PC-3 (cell line): Measurements from ENCODE around the gene RAB4A. TPM values are rescaled to one million over a fixed set of nuclear protein-coding genes. Genes with fewer than 3 reads are reported as not detected.

Source experiments
- ATAC-seq: fragments of 200-7000 bp; cut with Tn5 transposase; 2 replicates; pipeline ENCODE4 v1.9.1; 2020; ENCODE audit warnings: mild to moderate bottlenecking, moderate library complexity
- BruUV-seq: library from RNA; stranded (reverse); fragments of 400-500 nt; replicated peaks from 2 replicates; lab custom pipeline; 2021; lab: Mats Ljungman, UMichigan
- CTCF ChIA-PET: fragments of 300-600 bp; sonication (Branson Sonifier 250); formaldehyde crosslinking; loops from one replicate; lab custom pipeline; 2022; ENCODE audit warnings: antibody characterized with exemption; lab: Charles Lee
- POLR2A ChIA-PET: fragments of 300-600 bp; sonication (Branson Sonifier 250); formaldehyde crosslinking; loops from one replicate; lab custom pipeline; 2022; ENCODE audit warnings: antibody characterized with exemption; ENCODE audit not compliant: unreplicated experiment; lab: Charles Lee
- DNase-seq: peaks from one replicate; pipeline ENCODE4 v3.0.0-alpha.2; 2015
- H2AFZ ChIP-seq: fragments of 300-600 bp; sonication (generic); 2 replicates; pipeline ENCODE4 v1.6.0; 2016; ENCODE audit warnings: antibody characterized with exemption, low read length
- H3F3A ChIP-seq: fragments of 300-600 bp; sonication (generic); one replicate; pipeline ENCODE4 v1.6.0; 2017; ENCODE audit warnings: antibody characterized with exemption, low read length, control low read depth, mild to moderate bottlenecking; ENCODE audit not compliant: unreplicated experiment
- H3K27ac ChIP-seq: fragments of 300-600 bp; sonication (generic); 2 replicates; pipeline ENCODE4 v1.5.1; 2016; ENCODE audit warnings: mild to moderate bottlenecking, low read length
- H3K27me3 ChIP-seq: fragments of 300-600 bp; sonication (generic); 2 replicates; pipeline ENCODE4 v1.6.1; 2016; ENCODE audit warnings: low read length, mixed read lengths
- H3K36me3 ChIP-seq: fragments of 300-600 bp; sonication (generic); 2 replicates; pipeline ENCODE4 v1.6.1; 2016; ENCODE audit warnings: low read depth, mixed run types, low read length, mixed read lengths
- H3K4me1 ChIP-seq: fragments of 300-600 bp; sonication (generic); 2 replicates; pipeline ENCODE4 v1.5.1; 2016; ENCODE audit warnings: low read length; ENCODE audit not compliant: insufficient read depth
- H3K4me2 ChIP-seq: fragments of 300-600 bp; sonication (generic); 2 replicates; pipeline ENCODE4 v1.6.0; 2016; ENCODE audit warnings: low read length
- H3K4me3 ChIP-seq: fragments of 300-600 bp; sonication (generic); 2 replicates; pipeline ENCODE4 v1.5.1; 2016; ENCODE audit warnings: mild to moderate bottlenecking, low read length, mixed read lengths
- H3K79me2 ChIP-seq: fragments of 300-600 bp; sonication (generic); 2 replicates; pipeline ENCODE4 v1.6.1; 2017; ENCODE audit warnings: low read length, mixed read lengths
- H3K9ac ChIP-seq: fragments of 300-600 bp; sonication (generic); 2 replicates; pipeline ENCODE4 v1.6.0; 2016; ENCODE audit warnings: mild to moderate bottlenecking, low read length
- H3K9me2 ChIP-seq: fragments of 300-600 bp; sonication (generic); replicated peaks from 2 replicates; pipeline ENCODE4 v1.6.1; 2016; ENCODE audit warnings: mixed run types, low read length, mixed read lengths
- H3K9me3 ChIP-seq: fragments of 300-600 bp; sonication (generic); 2 replicates; pipeline ENCODE4 v1.6.1; 2016; ENCODE audit warnings: low read length, mixed read lengths
- H4K20me1 ChIP-seq: fragments of 300-600 bp; sonication (generic); 2 replicates; pipeline ENCODE4 v1.6.1; 2016; ENCODE audit warnings: low read length, mixed read lengths
- CTCF ChIP-seq: fragments of 300-600 bp; sonication (generic); conservative IDR thresholded peaks from 2 replicates; pipeline ENCODE4 v1.5.1; 2017; ENCODE audit warnings: antibody characterized with exemption, low read depth, mild to moderate bottlenecking, low read length
- EZH2 ChIP-seq: fragments of 300-600 bp; sonication (generic); IDR thresholded peaks from one replicate; pipeline ENCODE4 v1.6.1; 2017; ENCODE audit warnings: antibody characterized with exemption, mild to moderate bottlenecking, low read length; ENCODE audit not compliant: unreplicated experiment
- EZH2phosphoT487 ChIP-seq: fragments of 300-600 bp; sonication (generic); IDR thresholded peaks from 2 replicates; pipeline ENCODE4 v1.6.1; 2018; ENCODE audit warnings: mild to moderate bottlenecking, antibody characterized with exemption, low read length, borderline replicate concordance
- intact Hi-C: fragments of 100-400 bp; cut with micrococcal nuclease; formaldehyde crosslinking; loops from 2 replicates; pipeline ENCODE4 v1.9.0; 2023
- total RNA-seq: library from RNA; depleted of rRNA; stranded (reverse); fragments of >200 nt; gene quantifications from 2 replicates; pipeline ENCODE4 v1.2.3, GENCODE V29; 2014

Gene RAB4A
- total RNA-seq, 1 experiment from 2014 or later = 67.0 TPM

GRCh38 chr1:229251185-229251584, 19.7 kb upstream of the RAB4A start:
- Histone ChIP-seq H3F3A (no peaks in the 10 kb centered on the region), H3K4me2 (no peak overlapping the region), H3K9me2 (no peaks in the 10 kb centered on the region), H3K27me3 (no peaks in the 10 kb centered on the region), H3K27ac (no peak overlapping the region), H3K4me1 (no peaks in the 10 kb centered on the region), H3K9me3 (no peaks in the 10 kb centered on the region), H4K20me1 (no peaks in the 10 kb centered on the region), H3K36me3 (no peaks in the 10 kb centered on the region), H3K4me3 (no peak overlapping the region), H3K79me2 (no peaks in the 10 kb centered on the region), H2AFZ (no peak overlapping the region), H3K9ac (no peak overlapping the region)
- ChIA-PET CTCF (interaction anchor here (0.7 kb wide), 1 partner anchor 390 kb away, joined by 4 read pairs; no protein-coding TSS in a partner anchor), POLR2A (no interaction called here)
- ATAC-seq (no peak), DNase-seq (no peak)
- intact Hi-C loops = no loop called here
- TF ChIP-seq EZH2phosphoT487 = no peak
- TF ChIP-seq EZH2 = no peak
- no peak for TF ChIP-seq CTCF
- BruUV-seq = no TSS peak

DNA sequence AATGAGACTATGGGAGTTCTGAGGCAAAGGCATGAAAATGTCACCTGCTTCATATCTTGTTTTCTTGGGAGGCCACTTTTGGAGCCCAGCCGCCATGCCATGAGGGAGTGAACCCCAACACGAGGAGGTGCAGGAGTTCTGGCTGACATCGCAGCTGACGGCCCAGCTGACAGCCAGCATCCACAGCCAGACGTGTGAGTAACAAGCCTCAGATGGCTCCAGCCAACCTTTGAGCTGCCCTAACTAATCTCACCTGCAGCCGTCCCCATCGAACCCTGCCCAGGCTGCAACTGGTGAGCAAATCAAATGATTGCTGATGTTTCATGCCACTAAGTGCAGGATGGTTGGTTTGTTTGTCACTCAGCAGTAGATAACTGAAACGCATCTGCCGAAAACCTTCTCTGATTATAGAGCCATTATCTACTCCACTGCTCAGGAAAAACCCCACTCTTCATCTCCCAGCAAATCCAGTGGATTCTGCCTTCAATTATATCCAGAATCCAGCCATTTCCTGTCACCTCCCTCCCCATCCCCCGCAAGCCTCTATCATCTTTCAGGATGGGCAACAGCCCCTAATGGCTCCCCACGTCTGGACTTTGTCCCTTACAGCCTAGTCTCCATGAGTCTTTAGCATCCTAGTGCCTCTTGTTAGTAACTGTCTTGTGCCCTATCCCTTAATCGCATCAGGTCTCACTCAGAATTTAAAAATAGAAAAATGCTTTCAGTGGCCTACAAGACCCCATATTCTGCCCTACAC, 18.5 kb upstream of the RAB4A start:
- no peaks in the 10 kb centered on the region for H3K79me2 ChIP-seq
- no peak for TF ChIP-seq CTCF
- no peak for TF ChIP-seq EZH2
- no peak for TF ChIP-seq EZH2phosphoT487
- no peaks in the 10 kb centered on the region for H3K4me1 ChIP-seq
- no peaks in the 10 kb centered on the region for H3F3A ChIP-seq
- BruUV-seq = no TSS peak
- H3K27ac ChIP-seq = no peak overlapping the region
- ATAC-seq (no peak), DNase-seq (no peak)
- POLR2A ChIA-PET = no interaction called here
- no peak overlapping the region for H3K9ac ChIP-seq
- H3K27me3 ChIP-seq = no peaks in the 10 kb centered on the region
- no peaks in the 10 kb centered on the region for H3K9me3 ChIP-seq
- no peak overlapping the region for H3K4me2 ChIP-seq
- H3K36me3 ChIP-seq = no peaks in the 10 kb centered on the region
- no peaks in the 10 kb centered on the region for H4K20me1 ChIP-seq
- no peak overlapping the region for H2AFZ ChIP-seq
- H3K9me2 ChIP-seq = no peaks in the 10 kb centered on the region
- CTCF ChIA-PET = no interaction called here
- intact Hi-C loops = no loop called here
- no peak overlapping the region for H3K4me3 ChIP-seq
